Transverse colon (tissue), 4 donors: Measurements from ENCODE around the gene IL10. TPM values are rescaled to one million over a fixed set of nuclear protein-coding genes. Genes with fewer than 3 reads are reported as not detected.

ENCODE experiments used
- DNase-seq: peaks from one replicate; pipeline ENCODE4 v3.0.0-alpha.2; 2019
- H3K27ac ChIP-seq, 4 donors: fragments of 200-600 bp; sonication (generic); 2 replicates each; pipeline ENCODE4 v1.5.1; 2016 to 2018; ENCODE audit warnings: inconsistent platforms in 4 of 4
- H3K27me3 ChIP-seq: fragments of 200-600 bp; sonication (generic); 2 replicates; pipeline ENCODE4 v1.5.1; 2017; ENCODE audit warnings: inconsistent platforms
- H3K36me3 ChIP-seq, 4 donors: fragments of 200-600 bp; sonication (generic); 2 replicates each; pipeline ENCODE4 v1.5.1; 2017 to 2019; ENCODE audit warnings: inconsistent platforms in 4 of 4
- H3K4me1 ChIP-seq, 4 donors: fragments of 200-600 bp; sonication (generic); 2 replicates each; pipeline ENCODE4 v1.5.1; 2017 to 2020; ENCODE audit warnings: inconsistent platforms in 4 of 4
- H3K4me3 ChIP-seq, 4 donors: fragments of 200-600 bp; sonication (generic); 1 replicate in 1 of 4; 2 replicates in 3 of 4; pipeline versions ENCODE4 v1.5.1 to v1.6.1; 2017 to 2019; ENCODE audit warnings: inconsistent platforms in 4 of 4
- H3K9me3 ChIP-seq, 2 donors: fragments of 200-600 bp; sonication (generic); 2 replicates each; pipeline ENCODE4 v1.5.1; 2017 to 2019; ENCODE audit warnings: inconsistent platforms in 2 of 2
- CTCF ChIP-seq, 5 experiments: fragments of 200-600 bp in 3 of 5; fragments of 450-650 bp in 2 of 5; sonication (generic) in 3 of 5; IDR thresholded peaks; 1 replicate in 2 of 5; 2 replicates in 3 of 5; pipeline ENCODE4 v1.5.1; 2016 to 2017; ENCODE audit warnings: antibody characterized with exemption in 5 of 5, inconsistent platforms in 3 of 5, mild to moderate bottlenecking in 2 of 5, moderate library complexity in 1 of 5
- EP300 ChIP-seq: sonication (generic); formaldehyde crosslinking; IDR thresholded peaks from one replicate; pipeline ENCODE4 v1.6.1; 2017; ENCODE audit warnings: antibody characterized with exemption, low read depth
- POLR2A ChIP-seq: fragments of 450-650 bp; IDR thresholded peaks from one replicate; pipeline ENCODE4 v1.6.1; 2016; ENCODE audit warnings: antibody characterized with exemption, mild to moderate bottlenecking, moderate library complexity
- POLR2AphosphoS5 ChIP-seq, 3 donors: sonication (generic); formaldehyde crosslinking; IDR thresholded peaks; one replicate each; pipeline ENCODE4 v1.6.1; 2016; ENCODE audit warnings: antibody characterized with exemption in 3 of 3
- WGBS, 2 donors: methylation state at CpG; one replicate each; pipeline ENCODE4 v1.1.5; 2018; ENCODE audit warnings: low coverage in 1 of 2; 5-methylcytosine and 5-hydroxymethylcytosine counted together
- in situ Hi-C, 4 donors: fragments of 200-750 bp; cut with MboI; loops; one replicate each; pipeline versions ENCODE4 v1.15.0 to v1.15.1; 2017; ENCODE audit warnings: low sequenced_read_pairs in 3 of 4, low pct_ligation_motif_present in 1 of 4, low pct_unique_long_range_greater_than_20kb in 1 of 4
- intact Hi-C: fragments of 100-400 bp; cut with DNase I; formaldehyde crosslinking; loops from one replicate; pipeline ENCODE4 v1.15.1; 2023; ENCODE audit warnings: low total_unique reads
- total RNA-seq, 4 donors: library from RNA; depleted of rRNA; stranded (reverse); fragments of >200 nt; gene quantifications; one replicate each; pipeline ENCODE4 v1.1.0, GENCODE V29; 2016

The IL10 gene
- total RNA-seq, 4 donors from 2014 or later = 1.6 to 4.4 TPM; not detected in 2

DNA sequence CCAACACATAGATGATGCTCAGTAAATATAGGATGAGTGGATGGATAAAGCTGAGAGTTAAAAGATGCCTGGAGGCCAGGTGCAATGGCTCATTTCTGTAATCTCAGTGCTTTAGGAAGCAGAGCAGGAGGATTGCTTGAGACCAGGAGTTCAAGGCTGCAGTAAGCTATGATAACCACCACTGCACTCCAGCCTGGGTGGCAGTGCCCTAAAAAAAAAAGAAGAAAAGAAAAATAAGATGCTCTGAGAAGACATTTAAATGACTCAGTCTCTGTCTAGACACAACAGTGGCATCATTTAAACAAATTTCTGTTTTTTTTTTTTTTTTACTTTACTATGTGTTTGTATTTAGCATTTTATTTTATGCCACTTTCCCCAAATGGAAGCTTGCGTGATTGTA, 27.0 kb downstream of the IL10 start:
- Histone ChIP-seq H3K27me3 (no peaks in the 10 kb centered on the region), H3K9me3 (no peaks in the 10 kb centered on the region), H3K36me3 (no peaks in the 10 kb centered on the region), H3K27ac (no peak overlapping the region), H3K4me3 (no peak overlapping the region), H3K4me1 (no peaks in the 10 kb centered on the region)
- WGBS, 2 donors = 87 to 100% methylated on average over 1 of the region's 1 CpG
- no peak for DNase-seq
- TF ChIP-seq POLR2A = no peak
- no peak for TF ChIP-seq CTCF (IDR thresholded peaks at IDR 0.05)
- no peak for TF ChIP-seq EP300
- no peak for TF ChIP-seq POLR2AphosphoS5 (IDR thresholded peaks at IDR 0.05)
- in situ Hi-C loops = loop anchor here in 1 of 4 donors (25.0 kb wide), 1 partner anchor 167 kb away; the partner anchor contains the start of gene FCMR
- intact Hi-C loops = no loop called here

DNA sequence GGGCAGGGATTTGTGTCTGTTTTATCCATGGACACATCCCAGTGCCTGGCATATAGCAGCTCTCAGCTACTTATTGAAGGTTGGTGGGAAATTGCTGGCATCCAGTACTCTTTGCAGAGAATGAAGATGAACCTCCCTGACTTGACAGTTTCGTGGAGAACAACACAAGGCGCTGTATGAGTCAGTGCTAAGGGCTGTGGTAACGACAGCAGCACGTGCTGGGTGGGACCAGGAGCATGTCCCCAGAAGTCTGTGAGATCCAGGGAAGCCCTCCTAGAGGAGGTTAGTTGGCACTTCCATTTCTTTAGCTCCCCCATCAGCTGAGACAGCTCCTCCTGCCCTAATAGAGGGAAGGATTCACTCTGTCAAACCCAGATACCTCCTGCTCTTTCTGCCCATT, 27.6 kb downstream of the IL10 start:
- intact Hi-C loops (no loop called here), in situ Hi-C loops (loop anchor here in 1 of 4 donors (25.0 kb wide), 1 partner anchor 168 kb away; the partner anchor contains the start of gene FCMR)
- TF ChIP-seq POLR2A = no peak
- TF ChIP-seq CTCF (IDR thresholded peaks at IDR 0.05) = no peak
- no peak for TF ChIP-seq EP300
- TF ChIP-seq POLR2AphosphoS5 (IDR thresholded peaks at IDR 0.05) = no peak
- DNase-seq = no peak
- H3K36me3 ChIP-seq = no peaks in the 10 kb centered on the region
- H3K27me3 ChIP-seq = no peaks in the 10 kb centered on the region
- no peaks in the 10 kb centered on the region for H3K9me3 ChIP-seq
- no peak overlapping the region for H3K4me3 ChIP-seq
- peaks cover 0 to 3% (median 0%) of the 10 kb centered on the region in 4 donors for H3K4me1 ChIP-seq
- 60% methylated on average over 4 of the region's 4 CpGs; no CpG with 5 or more reads in 1 of the 2 donors for WGBS, 2 donors
- no peak overlapping the region for H3K27ac ChIP-seq

DNA sequence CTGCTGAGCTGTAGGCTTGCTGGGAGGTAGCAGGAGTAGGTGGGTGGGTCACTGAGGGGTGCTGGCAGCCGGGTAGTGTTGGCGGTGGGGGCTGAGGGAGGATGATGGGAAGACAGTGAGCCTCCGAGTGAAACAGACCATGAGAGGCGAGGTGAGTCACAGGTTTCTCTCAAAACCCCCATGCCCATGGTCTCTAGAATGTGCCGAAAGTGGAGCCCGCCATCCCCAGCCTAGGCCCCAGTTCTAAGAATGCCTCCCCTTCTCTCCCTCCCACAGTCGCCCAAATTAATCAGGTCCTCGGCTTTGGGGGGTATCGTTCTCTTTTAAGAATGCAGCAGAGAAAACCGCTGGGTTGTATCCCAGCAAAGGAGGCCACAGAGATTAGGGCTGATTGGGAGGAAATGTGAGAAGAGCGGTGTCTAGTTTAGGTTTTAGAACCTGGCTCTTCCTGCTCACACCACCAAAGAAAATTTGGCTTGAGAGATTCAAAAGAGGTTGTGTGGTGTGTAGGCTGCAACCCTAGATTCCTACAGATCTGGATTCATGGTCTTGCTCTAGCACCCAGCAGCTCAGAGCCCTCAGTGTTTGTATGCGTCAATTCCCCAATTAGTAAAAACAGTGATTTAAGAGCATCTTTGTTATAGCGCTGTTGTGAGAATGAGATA, 29.4 kb downstream of the IL10 start:
- WGBS, 2 donors = 67 to 71% methylated on average over 3 to 13 of the region's 13 CpGs
- in situ Hi-C loops = loop anchor here in 1 of 4 donors (25.0 kb wide), 1 partner anchor 169 kb away; the partner anchor contains the start of gene FCMR
- H3K9me3 ChIP-seq = no peaks in the 10 kb centered on the region

More for the DNA sequence above, 29.4 kb downstream of the IL10 start:
- no peaks in the 10 kb centered on the region for H3K36me3 ChIP-seq
- no peak for DNase-seq
- no peaks in the 10 kb centered on the region for H3K27me3 ChIP-seq
- no peak overlapping the region for H3K4me3 ChIP-seq
- no peak for TF ChIP-seq POLR2AphosphoS5 (IDR thresholded peaks at IDR 0.05)
- TF ChIP-seq POLR2A = no peak
- no peak for TF ChIP-seq EP300
- TF ChIP-seq CTCF (IDR thresholded peaks at IDR 0.05) = no peak
- H3K4me1 ChIP-seq = peaks cover 0 to 19% (median 0%) of the 10 kb centered on the region in 4 donors
- intact Hi-C loops = no loop called here
- H3K27ac ChIP-seq = no peak overlapping the region
